NB4 (cell line): ENCODE results near the gene FOXP1.

Source experiments
- MYC ChIP-seq: IDR thresholded peaks from 2 replicates; pipeline ENCODE4 v1.6.1; 2011; ENCODE audit warnings: low read depth, low read length
- POLR2A ChIP-seq: IDR thresholded peaks from 2 replicates; pipeline ENCODE4 v1.6.1; 2011; ENCODE audit warnings: mild to moderate bottlenecking; ENCODE audit not compliant: insufficient read length; ENCODE audit errors: extremely low read depth
- TF ChIP-seq, protein P1 (sequence below): IDR thresholded peaks from one replicate; pipeline ENCODE4 v1.5.1; 2012; ENCODE audit warnings: low read depth, low read length

- TF ChIP-seq, protein P1, sequence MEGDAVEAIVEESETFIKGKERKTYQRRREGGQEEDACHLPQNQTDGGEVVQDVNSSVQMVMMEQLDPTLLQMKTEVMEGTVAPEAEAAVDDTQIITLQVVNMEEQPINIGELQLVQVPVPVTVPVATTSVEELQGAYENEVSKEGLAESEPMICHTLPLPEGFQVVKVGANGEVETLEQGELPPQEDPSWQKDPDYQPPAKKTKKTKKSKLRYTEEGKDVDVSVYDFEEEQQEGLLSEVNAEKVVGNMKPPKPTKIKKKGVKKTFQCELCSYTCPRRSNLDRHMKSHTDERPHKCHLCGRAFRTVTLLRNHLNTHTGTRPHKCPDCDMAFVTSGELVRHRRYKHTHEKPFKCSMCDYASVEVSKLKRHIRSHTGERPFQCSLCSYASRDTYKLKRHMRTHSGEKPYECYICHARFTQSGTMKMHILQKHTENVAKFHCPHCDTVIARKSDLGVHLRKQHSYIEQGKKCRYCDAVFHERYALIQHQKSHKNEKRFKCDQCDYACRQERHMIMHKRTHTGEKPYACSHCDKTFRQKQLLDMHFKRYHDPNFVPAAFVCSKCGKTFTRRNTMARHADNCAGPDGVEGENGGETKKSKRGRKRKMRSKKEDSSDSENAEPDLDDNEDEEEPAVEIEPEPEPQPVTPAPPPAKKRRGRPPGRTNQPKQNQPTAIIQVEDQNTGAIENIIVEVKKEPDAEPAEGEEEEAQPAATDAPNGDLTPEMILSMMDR: no peak
- TF ChIP-seq POLR2A (no peak), MYC (no peak)
These were observed 170.0 kb downstream of the FOXP1 start for GRCh38 chr3:71413572-71413971.
